Ovary (tissue), 3 donors: ENCODE results near the gene NAT8L.

Experiments
- POLR2A ChIP-seq: fragments of 450-650 bp; IDR thresholded peaks from one replicate; pipeline ENCODE4 v1.6.1; 2017; ENCODE audit warnings: antibody characterized with exemption, mild to moderate bottlenecking, moderate library complexity
- TF ChIP-seq, protein P1 (sequence below), 3 donors: fragments of 450-650 bp in 2 of 3; fragments of 200-600 bp in 1 of 3; IDR thresholded peaks; one replicate each; pipeline versions ENCODE4 v1.5.1 to v1.8.0; 2016 to 2022; ENCODE audit warnings: antibody characterized with exemption in 3 of 3, mild to moderate bottlenecking in 1 of 3
- donor health status: DM: no; HTN: no; CAD: no.

GRCh38 chr4:2059726-2060602 is 837 bp downstream of the NAT8L start:
- TF ChIP-seq, protein P1, sequence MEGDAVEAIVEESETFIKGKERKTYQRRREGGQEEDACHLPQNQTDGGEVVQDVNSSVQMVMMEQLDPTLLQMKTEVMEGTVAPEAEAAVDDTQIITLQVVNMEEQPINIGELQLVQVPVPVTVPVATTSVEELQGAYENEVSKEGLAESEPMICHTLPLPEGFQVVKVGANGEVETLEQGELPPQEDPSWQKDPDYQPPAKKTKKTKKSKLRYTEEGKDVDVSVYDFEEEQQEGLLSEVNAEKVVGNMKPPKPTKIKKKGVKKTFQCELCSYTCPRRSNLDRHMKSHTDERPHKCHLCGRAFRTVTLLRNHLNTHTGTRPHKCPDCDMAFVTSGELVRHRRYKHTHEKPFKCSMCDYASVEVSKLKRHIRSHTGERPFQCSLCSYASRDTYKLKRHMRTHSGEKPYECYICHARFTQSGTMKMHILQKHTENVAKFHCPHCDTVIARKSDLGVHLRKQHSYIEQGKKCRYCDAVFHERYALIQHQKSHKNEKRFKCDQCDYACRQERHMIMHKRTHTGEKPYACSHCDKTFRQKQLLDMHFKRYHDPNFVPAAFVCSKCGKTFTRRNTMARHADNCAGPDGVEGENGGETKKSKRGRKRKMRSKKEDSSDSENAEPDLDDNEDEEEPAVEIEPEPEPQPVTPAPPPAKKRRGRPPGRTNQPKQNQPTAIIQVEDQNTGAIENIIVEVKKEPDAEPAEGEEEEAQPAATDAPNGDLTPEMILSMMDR (IDR thresholded peaks at IDR 0.05): no peak
- no peak for TF ChIP-seq POLR2A
